Testis (tissue), 3 donors: Measurements from ENCODE around the gene PDAP1. TPM values are rescaled to one million over a fixed set of nuclear protein-coding genes. Genes with fewer than 3 reads are reported as not detected.

Experiments
- DNase-seq: peaks from one replicate; pipeline ENCODE4 v3.0.0-alpha.2; 2019
- H3K27ac ChIP-seq, 2 donors: fragments of 200-600 bp; sonication (generic); one replicate each; pipeline ENCODE4 v1.5.1; 2019
- H3K27me3 ChIP-seq: fragments of 200-600 bp; sonication (generic); one replicate; pipeline ENCODE4 v1.5.1; 2019
- H3K36me3 ChIP-seq: fragments of 200-600 bp; sonication (generic); one replicate; pipeline ENCODE4 v1.5.1; 2017; ENCODE audit warnings: low read depth; ENCODE audit errors: missing control alignments
- H3K4me1 ChIP-seq: fragments of 200-600 bp; sonication (generic); one replicate; pipeline ENCODE4 v1.5.1; 2019
- H3K4me3 ChIP-seq, 2 donors: fragments of 200-600 bp; sonication (generic); one replicate each; pipeline ENCODE4 v1.5.1; 2017 to 2019
- H3K9me3 ChIP-seq: fragments of 200-600 bp; sonication (generic); one replicate; pipeline ENCODE4 v1.5.1; 2017
- POLR2A ChIP-seq: fragments of 450-650 bp; IDR thresholded peaks from one replicate; pipeline ENCODE4 v1.6.1; 2017; ENCODE audit warnings: antibody characterized with exemption, mild to moderate bottlenecking, moderate library complexity
- WGBS, 2 donors: methylation state at CpG; one replicate each; pipeline ENCODE4 v1.1.5; 2018; 5-methylcytosine and 5-hydroxymethylcytosine counted together
- intact Hi-C: fragments of 100-400 bp; cut with DNase I; formaldehyde crosslinking; loops from one replicate; pipeline ENCODE4 v1.15.1; 2023; ENCODE audit warnings: low total_unique reads
- polyA plus RNA-seq: library from polyadenylated mRNA; stranded (reverse); fragments of 350-450 nt; fragmentation: Illumina TruSeq; extraction: RNeasy Lipid Tissue Mini Kit (QIAGEN cat#74804); gene quantifications from one replicate; pipeline ENCODE4 v1.2.3, GENCODE V29; 2014; ENCODE audit warnings: low read depth, low replicate concordance; ENCODE audit not compliant: insufficient read depth
- total RNA-seq, 2 donors: library from RNA; depleted of rRNA; stranded (reverse); fragments of >200 nt; gene quantifications; one replicate each; pipeline ENCODE4 v1.2.3, GENCODE V29; 2016
- TF ChIP-seq, protein P1 (sequence below), 3 experiments: fragments of 450-650 bp in 2 of 3; fragments of 200-600 bp in 1 of 3; sonication (generic) in 1 of 3; IDR thresholded peaks; one replicate each; pipeline ENCODE4 v1.5.1; 2016 to 2019; ENCODE audit warnings: antibody characterized with exemption in 3 of 3, mild to moderate bottlenecking in 2 of 3, moderate library complexity in 1 of 3

PDAP1 gene
- total and polyA plus RNA-seq, 3 donors from 2014 or later = 50.5 to 126 (median 74.0) TPM

DNA sequence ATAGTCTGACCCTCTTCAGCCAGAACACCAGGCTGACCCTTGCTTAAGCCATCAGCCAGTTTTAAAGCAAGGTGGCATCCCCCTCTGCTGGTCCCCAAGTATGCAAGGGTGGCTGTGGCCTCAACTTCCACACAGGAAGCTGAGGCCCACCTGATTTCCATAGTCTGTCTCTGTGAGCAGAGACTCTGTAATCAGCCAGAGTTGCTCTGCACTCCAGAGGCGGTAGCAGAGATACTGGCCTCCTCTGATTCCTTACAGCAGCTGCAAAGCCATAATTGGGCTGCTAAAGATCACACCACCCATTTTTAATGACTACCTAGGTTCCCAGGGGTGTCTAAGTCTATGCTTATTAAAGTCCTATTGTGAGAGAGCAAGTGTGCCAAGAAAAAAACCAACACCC lies 1.8 kb downstream of the PDAP1 start:
- no peak for DNase-seq
- Histone ChIP-seq H3K9me3 (no peaks in the 10 kb centered on the region), H3K4me3 (no peak overlapping the region), H3K27ac (no peak overlapping the region), H3K4me1 (peaks cover 20% of the 10 kb centered on the region), H3K27me3 (no peaks in the 10 kb centered on the region), H3K36me3 (no peaks in the 10 kb centered on the region)
- intact Hi-C loops = no loop called here
- WGBS, 2 donors = 29 to 43% methylated on average over 1 of the region's 1 CpG
- TF ChIP-seq, protein P1, sequence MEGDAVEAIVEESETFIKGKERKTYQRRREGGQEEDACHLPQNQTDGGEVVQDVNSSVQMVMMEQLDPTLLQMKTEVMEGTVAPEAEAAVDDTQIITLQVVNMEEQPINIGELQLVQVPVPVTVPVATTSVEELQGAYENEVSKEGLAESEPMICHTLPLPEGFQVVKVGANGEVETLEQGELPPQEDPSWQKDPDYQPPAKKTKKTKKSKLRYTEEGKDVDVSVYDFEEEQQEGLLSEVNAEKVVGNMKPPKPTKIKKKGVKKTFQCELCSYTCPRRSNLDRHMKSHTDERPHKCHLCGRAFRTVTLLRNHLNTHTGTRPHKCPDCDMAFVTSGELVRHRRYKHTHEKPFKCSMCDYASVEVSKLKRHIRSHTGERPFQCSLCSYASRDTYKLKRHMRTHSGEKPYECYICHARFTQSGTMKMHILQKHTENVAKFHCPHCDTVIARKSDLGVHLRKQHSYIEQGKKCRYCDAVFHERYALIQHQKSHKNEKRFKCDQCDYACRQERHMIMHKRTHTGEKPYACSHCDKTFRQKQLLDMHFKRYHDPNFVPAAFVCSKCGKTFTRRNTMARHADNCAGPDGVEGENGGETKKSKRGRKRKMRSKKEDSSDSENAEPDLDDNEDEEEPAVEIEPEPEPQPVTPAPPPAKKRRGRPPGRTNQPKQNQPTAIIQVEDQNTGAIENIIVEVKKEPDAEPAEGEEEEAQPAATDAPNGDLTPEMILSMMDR (IDR thresholded peaks at IDR 0.05) = no peak
- no peak for TF ChIP-seq POLR2A

DNA sequence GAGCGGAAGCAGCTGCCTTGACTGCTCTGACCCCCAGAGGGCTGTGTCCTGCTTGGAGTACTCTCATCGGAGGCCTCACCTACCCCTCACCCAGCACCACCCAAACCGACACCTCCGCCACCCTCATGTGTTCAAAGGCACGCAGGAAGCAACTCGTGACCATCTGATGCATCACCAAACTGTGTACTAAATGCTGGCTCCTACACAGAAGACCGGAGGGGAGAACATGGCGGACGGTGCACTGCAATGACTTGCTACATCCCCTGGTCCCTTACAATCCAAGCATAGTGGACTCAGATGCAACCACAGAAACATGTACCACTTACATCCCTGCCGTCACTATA lies 3.4 kb downstream of the PDAP1 start:
- no peaks in the 10 kb centered on the region for H3K27me3 ChIP-seq
- H3K36me3 ChIP-seq = no peaks in the 10 kb centered on the region
- 88 to 100% methylated on average over 8 to 10 of the region's 10 CpGs for WGBS, 2 donors
- no peak for DNase-seq
- peaks cover 18% of the 10 kb centered on the region for H3K4me1 ChIP-seq
- TF ChIP-seq, protein P1 (IDR thresholded peaks at IDR 0.05) = no peak
- TF ChIP-seq POLR2A = no peak
- no peaks in the 10 kb centered on the region for H3K9me3 ChIP-seq
- H3K4me3 ChIP-seq = no peak overlapping the region
- intact Hi-C loops = no loop called here
- H3K27ac ChIP-seq = no peak overlapping the region

DNA sequence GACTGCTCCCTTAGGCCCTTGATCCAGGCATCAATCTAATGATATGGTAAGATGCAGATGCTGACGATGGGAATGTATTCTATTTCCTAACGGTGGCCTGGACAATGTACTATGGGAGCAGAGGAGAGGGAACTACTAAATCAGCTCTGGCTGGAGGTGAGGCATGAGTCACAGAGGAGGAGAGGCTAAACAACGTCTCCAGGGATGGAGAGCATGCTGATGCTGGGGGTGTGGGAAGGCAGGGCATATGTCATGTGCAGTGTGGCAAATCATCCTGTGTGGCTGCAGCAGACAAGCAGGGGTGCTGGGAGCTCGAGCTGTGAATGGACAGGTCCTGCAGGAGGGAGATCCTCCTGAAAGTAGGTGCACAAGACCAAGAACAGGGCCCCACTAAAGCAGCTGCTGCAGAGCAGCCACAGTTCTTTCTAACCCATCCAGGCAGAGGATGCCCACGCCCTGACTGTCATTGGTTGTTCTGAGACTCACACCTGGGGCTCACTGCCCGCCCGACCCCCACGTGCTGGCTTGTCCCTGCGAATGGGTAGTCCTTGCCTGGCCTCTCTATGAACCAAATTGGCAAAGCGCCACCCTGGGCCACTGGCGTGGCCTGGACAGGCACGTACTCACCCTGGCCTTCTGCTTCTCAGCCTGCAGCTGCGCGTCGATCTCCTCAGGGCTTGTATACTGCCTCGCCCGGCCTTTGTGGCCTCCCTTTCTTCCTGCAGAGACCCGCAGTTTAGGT lies 4.0 kb downstream of the PDAP1 start:
- Histone ChIP-seq H3K9me3 (no peaks in the 10 kb centered on the region), H3K36me3 (no peaks in the 10 kb centered on the region), H3K27ac (no peak overlapping the region), H3K27me3 (no peaks in the 10 kb centered on the region), H3K4me3 (no peak overlapping the region), H3K4me1 (peaks cover 14% of the 10 kb centered on the region)
- 79 to 82% methylated on average over 11 to 18 of the region's 18 CpGs for WGBS, 2 donors
- intact Hi-C loops = no loop called here
- no peak for DNase-seq
- TF ChIP-seq POLR2A = no peak
- TF ChIP-seq, protein P1 (IDR thresholded peaks at IDR 0.05) = no peak

DNA sequence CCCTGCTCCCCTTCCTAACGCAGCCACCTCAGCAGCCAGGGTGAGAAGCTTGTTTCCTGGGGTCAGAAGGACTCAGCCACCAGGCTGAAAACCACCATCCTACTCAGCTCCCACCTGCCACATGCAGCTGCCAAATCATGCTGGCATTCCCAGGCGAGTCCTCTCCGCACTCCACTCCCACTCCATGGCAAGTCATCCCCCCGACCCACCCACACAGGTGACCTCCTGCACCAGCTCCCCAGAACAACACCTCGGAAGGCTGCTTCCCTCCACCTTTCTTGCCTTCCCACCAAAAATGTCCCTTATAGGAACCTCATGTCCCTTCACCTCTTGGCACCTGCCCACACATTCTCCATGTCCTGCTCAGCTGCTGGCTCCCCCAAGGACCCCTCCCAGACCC lies 4.6 kb downstream of the PDAP1 start:
- 82 to 87% methylated on average over 3 to 5 of the region's 5 CpGs for WGBS, 2 donors
- no peak for DNase-seq
- Histone ChIP-seq H3K4me1 (peaks cover 14% of the 10 kb centered on the region), H3K9me3 (no peaks in the 10 kb centered on the region), H3K36me3 (no peaks in the 10 kb centered on the region), H3K27ac (no peak overlapping the region), H3K27me3 (no peaks in the 10 kb centered on the region), H3K4me3 (no peak overlapping the region)
- no peak for TF ChIP-seq POLR2A
- TF ChIP-seq, protein P1 (IDR thresholded peaks at IDR 0.05) = no peak
- intact Hi-C loops = no loop called here

DNA sequence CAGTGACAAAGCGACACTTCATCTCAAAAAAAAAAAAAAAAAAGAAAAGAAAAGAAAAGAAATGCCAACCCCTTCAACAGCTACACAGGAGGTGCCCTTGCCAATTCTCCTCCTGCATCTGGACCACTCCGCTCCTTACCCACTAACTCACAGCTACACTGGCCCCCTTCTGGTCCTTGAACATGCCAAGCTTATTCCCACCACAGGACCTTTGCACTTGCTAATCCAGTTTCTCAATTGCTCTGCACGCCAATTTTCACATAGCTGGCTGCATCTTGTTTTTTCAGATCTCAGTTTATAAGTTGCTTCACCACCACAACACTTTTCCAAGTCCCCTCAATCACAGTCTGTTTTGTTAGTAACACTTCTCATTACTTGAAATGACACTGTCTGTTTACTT lies 5.5 kb downstream of the PDAP1 start:
- Histone ChIP-seq H3K27ac (no peak overlapping the region), H3K9me3 (no peaks in the 10 kb centered on the region), H3K36me3 (no peaks in the 10 kb centered on the region), H3K4me3 (no peak overlapping the region), H3K4me1 (peaks cover 14% of the 10 kb centered on the region), H3K27me3 (no peaks in the 10 kb centered on the region)
- no peak for DNase-seq
- TF ChIP-seq, protein P1 (IDR thresholded peaks at IDR 0.05) = no peak
- no peak for TF ChIP-seq POLR2A
- intact Hi-C loops = no loop called here
- 94 to 95% methylated on average over 3 of the region's 3 CpGs for WGBS, 2 donors
